Right atrium auricular region (tissue), 2 donors: ENCODE results near the gene DLEC1. TPM values are rescaled to one million over a fixed set of nuclear protein-coding genes. Genes with fewer than 3 reads are reported as not detected.

Experiments used
- DNase-seq: peaks from one replicate; pipeline ENCODE4 v3.0.0-alpha.2; 2019; ENCODE audit warnings: low spot score
- H3K27ac ChIP-seq, 2 donors: fragments of 200-600 bp; sonication (generic); 1 replicate in 1 of 2; 2 replicates in 1 of 2; pipeline ENCODE4 v1.5.1; 2016 to 2019
- H3K27me3 ChIP-seq, 2 donors: fragments of 200-600 bp; sonication (generic); one replicate each; pipeline versions ENCODE4 v1.5.1 to v1.6.0; 2017 to 2019
- H3K36me3 ChIP-seq: fragments of 200-600 bp; sonication (generic); one replicate; pipeline ENCODE4 v1.5.1; 2016
- H3K4me1 ChIP-seq, 2 donors: fragments of 200-600 bp; sonication (generic); one replicate each; pipeline versions ENCODE4 v1.5.1 to v1.6.0; 2017 to 2019
- H3K4me3 ChIP-seq, 2 donors: fragments of 200-600 bp; sonication (generic); 1 replicate in 1 of 2; 2 replicates in 1 of 2; pipeline ENCODE4 v1.5.1; 2017 to 2019; ENCODE audit warnings: mild to moderate bottlenecking in 1 of 2, moderate library complexity in 1 of 2
- H3K9me3 ChIP-seq, 2 donors: fragments of 200-600 bp; sonication (generic); one replicate each; pipeline ENCODE4 v1.5.1; 2019
- CTCF ChIP-seq, 2 donors: fragments of 200-600 bp; sonication (generic); IDR thresholded peaks; one replicate each; pipeline ENCODE4 v1.5.1; 2019; ENCODE audit warnings: antibody characterized with exemption in 2 of 2
- total RNA-seq, 2 donors: library from RNA; depleted of rRNA; stranded (reverse); fragments of >200 nt; gene quantifications; one replicate each; pipeline ENCODE4 v1.1.0, GENCODE V29; 2016

The DLEC1 gene
- total RNA-seq, 2 donors from 2014 or later: 0.22 to 0.35 TPM

- DNase-seq: peak; percentile 87
- peaks cover 26% of the 10 kb centered on the region for H3K36me3 ChIP-seq
- H3K9me3 ChIP-seq: no peaks in the 10 kb centered on the region
- peak within 1 kb of the TSS; percentile 91 to 96 for H3K27ac ChIP-seq
- H3K4me3 ChIP-seq: peak within 1 kb of the TSS; percentile 53 to 99
- H3K4me1 ChIP-seq: peaks cover 0 to 45% of the 10 kb centered on the region in 2 donors
- no peak for TF ChIP-seq CTCF (IDR thresholded peaks at IDR 0.05)
- H3K27me3 ChIP-seq: no peaks in the 10 kb centered on the region
Observed at GRCh38 chr3:38138349-38139190, 99.6 kb downstream of the DLEC1 start, which contains the start of gene MYD88. TSS of gene MYD88 (plus strand) at chr3:38138661. CDS start at chr3:38138701, 40 bp downstream.

GRCh38 chr3:38139191-38139590 lies 100.2 kb downstream of the DLEC1 start:
- no peak for DNase-seq
- Histone ChIP-seq H3K36me3 (peaks cover 19% of the 10 kb centered on the region), H3K27me3 (no peaks in the 10 kb centered on the region), H3K9me3 (no peaks in the 10 kb centered on the region), H3K4me3 (peak overlapping the region; percentile 53 to 99), H3K4me1 (peaks cover 0 to 45% of the 10 kb centered on the region in 2 donors), H3K27ac (peak overlapping the region; percentile 91 to 96)
- TF ChIP-seq CTCF (IDR thresholded peaks at IDR 0.05): no peak

GRCh38 chr3:38139652-38140051 lies 100.6 kb downstream of the DLEC1 start:
- peaks cover 0 to 45% of the 10 kb centered on the region in 2 donors for H3K4me1 ChIP-seq
- H3K27me3 ChIP-seq: no peaks in the 10 kb centered on the region
- H3K36me3 ChIP-seq: peaks cover 15% of the 10 kb centered on the region
- DNase-seq: no peak
- H3K9me3 ChIP-seq: no peaks in the 10 kb centered on the region
- H3K27ac ChIP-seq: peak overlapping the region in 1 of 2 donors; percentile 91
- TF ChIP-seq CTCF (IDR thresholded peaks at IDR 0.05): no peak
- peak overlapping the region; percentile 53 to 99 for H3K4me3 ChIP-seq

- peaks cover 0 to 38% of the 10 kb centered on the region in 2 donors for H3K4me1 ChIP-seq
- no peaks in the 10 kb centered on the region for H3K9me3 ChIP-seq
- H3K27ac ChIP-seq: no peak overlapping the region
- peaks cover 12% of the 10 kb centered on the region for H3K36me3 ChIP-seq
- no peaks in the 10 kb centered on the region for H3K27me3 ChIP-seq
- H3K4me3 ChIP-seq: no peak overlapping the region
- no peak for DNase-seq
- TF ChIP-seq CTCF (IDR thresholded peaks at IDR 0.05): no peak
Observed at GRCh38 chr3:38140326-38141172, 101.5 kb downstream of the DLEC1 start.

- no peak for DNase-seq
- H3K4me1 ChIP-seq: peaks cover 0 to 31% of the 10 kb centered on the region in 2 donors
- no peaks in the 10 kb centered on the region for H3K27me3 ChIP-seq
- H3K9me3 ChIP-seq: no peaks in the 10 kb centered on the region
- no peak overlapping the region for H3K4me3 ChIP-seq
- H3K36me3 ChIP-seq: peaks cover 12% of the 10 kb centered on the region
- no peak for TF ChIP-seq CTCF (IDR thresholded peaks at IDR 0.05)
- no peak overlapping the region for H3K27ac ChIP-seq
Observed at GRCh38 chr3:38141173-38141951, 102.4 kb downstream of the DLEC1 start.
